Body of pancreas (tissue), 4 donors: Measurements from ENCODE around the gene MLXIPL.

Source experiments
- POLR2A ChIP-seq, 3 donors: fragments of 450-650 bp; IDR thresholded peaks; one replicate each; pipeline ENCODE4 v1.6.1; 2016; ENCODE audit warnings: antibody characterized with exemption in 3 of 3, mild to moderate bottlenecking in 2 of 3
- TF ChIP-seq, protein P1 (sequence below), 7 experiments: fragments of 450-650 bp in 4 of 7; fragments of 200-600 bp in 3 of 7; sonication (generic) in 3 of 7; IDR thresholded peaks; one replicate each; pipeline ENCODE4 v1.5.1; 2016 to 2019; ENCODE audit warnings: antibody characterized with exemption in 7 of 7

- TF ChIP-seq, protein P1, sequence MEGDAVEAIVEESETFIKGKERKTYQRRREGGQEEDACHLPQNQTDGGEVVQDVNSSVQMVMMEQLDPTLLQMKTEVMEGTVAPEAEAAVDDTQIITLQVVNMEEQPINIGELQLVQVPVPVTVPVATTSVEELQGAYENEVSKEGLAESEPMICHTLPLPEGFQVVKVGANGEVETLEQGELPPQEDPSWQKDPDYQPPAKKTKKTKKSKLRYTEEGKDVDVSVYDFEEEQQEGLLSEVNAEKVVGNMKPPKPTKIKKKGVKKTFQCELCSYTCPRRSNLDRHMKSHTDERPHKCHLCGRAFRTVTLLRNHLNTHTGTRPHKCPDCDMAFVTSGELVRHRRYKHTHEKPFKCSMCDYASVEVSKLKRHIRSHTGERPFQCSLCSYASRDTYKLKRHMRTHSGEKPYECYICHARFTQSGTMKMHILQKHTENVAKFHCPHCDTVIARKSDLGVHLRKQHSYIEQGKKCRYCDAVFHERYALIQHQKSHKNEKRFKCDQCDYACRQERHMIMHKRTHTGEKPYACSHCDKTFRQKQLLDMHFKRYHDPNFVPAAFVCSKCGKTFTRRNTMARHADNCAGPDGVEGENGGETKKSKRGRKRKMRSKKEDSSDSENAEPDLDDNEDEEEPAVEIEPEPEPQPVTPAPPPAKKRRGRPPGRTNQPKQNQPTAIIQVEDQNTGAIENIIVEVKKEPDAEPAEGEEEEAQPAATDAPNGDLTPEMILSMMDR (IDR thresholded peaks at IDR 0.05), result no peak
- peak in 2 of 3 donors; percentile 24 to 41 for TF ChIP-seq POLR2A (IDR thresholded peaks at IDR 0.05)
Observed at GRCh38 chr7:73622909-73623797, 1.2 kb downstream of the MLXIPL start.
